H1 (cell line): Measurements from ENCODE around the gene AGAP1. TPM values are rescaled to one million over a fixed set of nuclear protein-coding genes. Genes with fewer than 3 reads are reported as not detected.

Experiments used
- HDAC2 ChIP-seq, 2 experiments: fragments of 300-600 bp in 1 of 2; sonication (generic) in 1 of 2; IDR thresholded peaks; 2 replicates each; pipeline ENCODE4 v1.6.1; 2011 to 2012; ENCODE audit warnings: low read depth in 2 of 2, low read length in 2 of 2, mild to moderate bottlenecking in 2 of 2, moderate library complexity in 2 of 2, borderline replicate concordance in 1 of 2, inconsistent platforms in 1 of 2
- polyA plus RNA-seq, 7 experiments: library from polyadenylated mRNA; depleted of rRNA in 3 of 7; stranded (reverse) in 5 of 7; unstranded in 2 of 7; fragments of >200 nt in 5 of 7; fragments of 200-250 nt in 2 of 7; gene quantifications; 1 replicate in 5 of 7; 2 replicates in 1 of 7; 4 replicates in 1 of 7; pipeline versions ENCODE4 v1.2.1 to v1.2.3, GENCODE V29; 2011 to 2013; ENCODE audit warnings: missing spikeins in 2 of 7, mixed read lengths in 2 of 7
- total RNA-seq: library from RNA; stranded (reverse); fragmentation: NEBNext Ultra II Directional; extraction: Animal tissue kit (Norgen Biotek cat#: 25700); gene quantifications from 2 replicates; pipeline ENCODE4 v1.2.1, GENCODE V29; 2021

The AGAP1 gene
- total and polyA plus RNA-seq, 2 of the 8 experiments (the other 6 are each of a cell fraction or from before 2014, with no cell fraction given), result 18.1 to 39.4 TPM

DNA sequence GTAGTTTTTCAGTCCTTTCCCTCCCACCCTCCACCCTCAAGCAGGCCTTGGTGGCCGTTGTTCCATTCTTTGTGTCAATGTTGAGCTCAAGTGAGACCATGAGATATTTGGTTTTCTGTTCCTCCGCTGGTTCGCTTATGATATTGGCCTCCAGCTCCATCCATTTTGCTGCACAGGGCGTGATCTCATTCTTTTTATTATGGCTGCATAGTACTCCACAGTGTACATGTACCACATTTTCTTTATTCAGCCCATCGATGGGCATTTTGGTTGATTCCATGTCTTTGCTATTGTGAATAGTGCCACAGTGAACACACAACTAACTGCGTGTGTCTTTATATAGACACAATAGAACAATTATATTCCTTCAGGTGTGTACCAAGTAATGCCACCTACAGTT lies 14.1 kb downstream of the AGAP1 start (continued):
- no peak for TF ChIP-seq HDAC2 (IDR thresholded peaks at IDR 0.05; ENCODE audit: borderline replicate concordance in 1 of 2, low read depth in 2 of 2, low read length in 2 of 2)
